HEK293 (cell line): Measurements from ENCODE around the gene SULT2B1.
A peak's percentile ranks its signal among the peaks of the same experiment; 100 is the strongest.

Experiments used
- GFI1B ChIP-seq: fragments of 450-650 bp; formaldehyde crosslinking; IDR thresholded peaks from 2 replicates; pipeline ENCODE4 v1.5.1; 2016; ENCODE audit warnings: missing biosample characterization, missing genetic modification characterization
- KLF16 ChIP-seq: fragments of 450-650 bp; formaldehyde crosslinking; IDR thresholded peaks from 2 replicates; pipeline ENCODE4 v1.5.1; 2017; ENCODE audit warnings: missing biosample characterization, missing genetic modification characterization
- KLF8 ChIP-seq: fragments of 450-650 bp; formaldehyde crosslinking; IDR thresholded peaks from 2 replicates; pipeline ENCODE4 v1.5.1; 2016; ENCODE audit warnings: missing biosample characterization, missing genetic modification characterization
- SALL2 ChIP-seq: fragments of 450-650 bp; formaldehyde crosslinking; IDR thresholded peaks from 2 replicates; pipeline ENCODE4 v1.5.0; 2017; ENCODE audit warnings: missing biosample characterization, mild to moderate bottlenecking, missing genetic modification characterization, borderline replicate concordance
- SCRT2 ChIP-seq: fragments of 450-650 bp; formaldehyde crosslinking; IDR thresholded peaks from 2 replicates; pipeline ENCODE4 v1.5.1; 2016; ENCODE audit warnings: missing biosample characterization, missing genetic modification characterization
- SP3 ChIP-seq: fragments of 450-650 bp; formaldehyde crosslinking; IDR thresholded peaks from 2 replicates; pipeline ENCODE4 v1.5.1; 2016; ENCODE audit warnings: missing biosample characterization, missing genetic modification characterization
- ZBTB8A ChIP-seq: fragments of 450-650 bp; formaldehyde crosslinking; IDR thresholded peaks from 2 replicates; pipeline ENCODE4 v1.5.1; 2016; ENCODE audit warnings: missing biosample characterization, missing genetic modification characterization
- ZFHX2 ChIP-seq: fragments of 450-650 bp; formaldehyde crosslinking; conservative IDR thresholded peaks from 2 replicates; pipeline ENCODE4 v1.5.1; 2016; ENCODE audit warnings: missing biosample characterization, missing genetic modification characterization
- ZNF174 ChIP-seq: fragments of 450-650 bp; formaldehyde crosslinking; IDR thresholded peaks from 2 replicates; pipeline ENCODE4 v1.5.0; 2017; ENCODE audit warnings: missing biosample characterization, mild to moderate bottlenecking, missing genetic modification characterization
- ZNF175 ChIP-seq: fragments of 450-650 bp; formaldehyde crosslinking; IDR thresholded peaks from 2 replicates; pipeline ENCODE4 v1.5.1; 2016; ENCODE audit warnings: missing biosample characterization, missing genetic modification characterization
- ZNF2 ChIP-seq: fragments of 450-650 bp; formaldehyde crosslinking; IDR thresholded peaks from 2 replicates; pipeline ENCODE4 v1.5.1; 2016; ENCODE audit warnings: missing biosample characterization, missing genetic modification characterization
- ZNF202 ChIP-seq: fragments of 450-650 bp; formaldehyde crosslinking; IDR thresholded peaks from 2 replicates; pipeline ENCODE4 v1.5.1; 2016; ENCODE audit warnings: missing biosample characterization, missing genetic modification characterization, borderline replicate concordance
- ZNF266 ChIP-seq: fragments of 450-650 bp; formaldehyde crosslinking; IDR thresholded peaks from 2 replicates; pipeline ENCODE4 v1.5.1; 2016; ENCODE audit warnings: missing biosample characterization, missing genetic modification characterization, low read depth
- ZNF311 ChIP-seq: fragments of 450-650 bp; formaldehyde crosslinking; IDR thresholded peaks from 2 replicates; pipeline ENCODE4 v1.5.1; 2017; ENCODE audit warnings: missing biosample characterization, missing genetic modification characterization, borderline replicate concordance
- ZNF404 ChIP-seq: fragments of 450-650 bp; formaldehyde crosslinking; IDR thresholded peaks from 2 replicates; pipeline ENCODE4 v1.5.1; 2017; ENCODE audit warnings: missing biosample characterization, missing genetic modification characterization
- ZNF521 ChIP-seq: fragments of 450-650 bp; formaldehyde crosslinking; IDR thresholded peaks from 2 replicates; pipeline ENCODE4 v1.5.1; 2017; ENCODE audit warnings: missing biosample characterization, mild to moderate bottlenecking, missing genetic modification characterization
- ZNF530 ChIP-seq: fragments of 450-650 bp; formaldehyde crosslinking; IDR thresholded peaks from 2 replicates; pipeline ENCODE4 v1.5.1; 2016; ENCODE audit warnings: low read depth, missing biosample characterization, missing genetic modification characterization
- ZNF585B ChIP-seq: fragments of 450-650 bp; formaldehyde crosslinking; IDR thresholded peaks from 2 replicates; pipeline ENCODE4 v1.5.1; 2016; ENCODE audit warnings: missing biosample characterization, missing genetic modification characterization
- ZNF623 ChIP-seq: fragments of 450-650 bp; formaldehyde crosslinking; IDR thresholded peaks from 2 replicates; pipeline ENCODE4 v1.5.1; 2016; ENCODE audit warnings: missing biosample characterization, missing genetic modification characterization
- ZNF626 ChIP-seq: fragments of 450-650 bp; sonication (Bioruptor Pico); formaldehyde crosslinking; IDR thresholded peaks from 2 replicates; pipeline ENCODE4 v1.5.1; 2018; ENCODE audit warnings: missing biosample characterization, missing genetic modification characterization, inconsistent platforms
- ZNF658 ChIP-seq: fragments of 450-650 bp; formaldehyde crosslinking; IDR thresholded peaks from 2 replicates; pipeline ENCODE4; 2016; ENCODE audit warnings: missing biosample characterization, missing genetic modification characterization
- ZNF670 ChIP-seq: fragments of 450-650 bp; formaldehyde crosslinking; IDR thresholded peaks from 2 replicates; pipeline ENCODE4 v1.5.1; 2016; ENCODE audit warnings: missing biosample characterization, missing genetic modification characterization, low read depth
- ZNF792 ChIP-seq: fragments of 450-650 bp; formaldehyde crosslinking; IDR thresholded peaks from 2 replicates; pipeline ENCODE4 v1.5.1; 2016; ENCODE audit warnings: missing biosample characterization, missing genetic modification characterization
- ZNF843 ChIP-seq: fragments of 450-650 bp; formaldehyde crosslinking; IDR thresholded peaks from 2 replicates; pipeline ENCODE4 v1.5.1; 2016; ENCODE audit warnings: missing biosample characterization, missing genetic modification characterization
- ZSCAN23 ChIP-seq: fragments of 450-650 bp; formaldehyde crosslinking; IDR thresholded peaks from 2 replicates; pipeline ENCODE4 v1.5.1; 2016; ENCODE audit warnings: missing biosample characterization, missing genetic modification characterization
- TF ChIP-seq, protein P1 (sequence below): fragments of 450-650 bp; formaldehyde crosslinking; IDR thresholded peaks from 2 replicates; pipeline ENCODE4 v1.5.1; 2016; ENCODE audit warnings: missing biosample characterization, missing genetic modification characterization
- TF ChIP-seq, protein P2 (sequence below): fragments of 450-650 bp; formaldehyde crosslinking; IDR thresholded peaks from 2 replicates; pipeline ENCODE4 v1.5.1; 2016; ENCODE audit warnings: missing biosample characterization, missing genetic modification characterization
- TF ChIP-seq, protein P3 (sequence below): fragments of 450-650 bp; formaldehyde crosslinking; IDR thresholded peaks from 2 replicates; pipeline ENCODE4 v1.5.1; 2017; ENCODE audit warnings: missing biosample characterization, missing genetic modification characterization
- TF ChIP-seq, protein P4 (sequence below): fragments of 450-650 bp; formaldehyde crosslinking; IDR thresholded peaks from 2 replicates; pipeline ENCODE4 v1.5.1; 2016; ENCODE audit warnings: missing biosample characterization, missing genetic modification characterization
- TF ChIP-seq, protein P5 (sequence below): fragments of 450-650 bp; formaldehyde crosslinking; conservative IDR thresholded peaks from 2 replicates; pipeline ENCODE4 v1.5.1; 2016; ENCODE audit warnings: low read depth, missing biosample characterization, missing genetic modification characterization

The SULT2B1 gene

DNA sequence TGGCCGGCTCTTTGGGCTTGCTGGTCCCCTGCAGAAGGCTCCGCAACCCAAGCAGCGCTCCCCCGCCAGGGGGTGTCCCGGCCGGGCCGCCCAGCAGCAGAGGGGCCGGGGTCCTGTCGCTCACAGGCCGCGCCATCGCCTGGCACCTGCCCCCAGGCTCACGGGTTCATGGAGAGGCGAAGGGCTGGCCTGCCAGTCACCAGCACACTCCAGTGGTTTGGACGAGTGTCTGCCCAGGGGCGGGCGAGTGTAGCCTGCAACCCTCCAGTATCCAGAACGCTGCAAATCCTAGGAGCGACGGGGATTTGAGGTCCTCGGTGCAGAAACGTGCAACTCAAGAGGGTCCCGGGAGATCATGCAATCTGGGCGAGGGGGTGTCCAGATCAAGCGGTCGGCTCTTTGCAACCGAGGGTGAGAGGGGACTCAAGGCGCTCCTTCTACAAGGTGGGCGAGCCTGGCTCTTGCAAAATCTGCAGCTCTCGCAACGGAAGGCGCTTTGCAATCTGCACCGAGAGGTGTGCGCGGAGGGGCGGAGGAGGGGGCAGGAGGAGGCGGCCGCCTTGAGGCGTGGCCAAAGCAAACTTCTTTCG, 85.0 kb downstream of the SULT2B1 start, which contains the start of gene DBP (continued):
- TF ChIP-seq, protein P1, sequence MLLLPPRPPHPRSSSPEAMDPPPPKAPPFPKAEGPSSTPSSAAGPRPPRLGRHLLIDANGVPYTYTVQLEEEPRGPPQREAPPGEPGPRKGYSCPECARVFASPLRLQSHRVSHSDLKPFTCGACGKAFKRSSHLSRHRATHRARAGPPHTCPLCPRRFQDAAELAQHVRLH (tag by site-specific recombination): no peak
- TF ChIP-seq GFI1B (no peak; the same call in 1 of the 2 replicates), ZNF266 (tag by site-specific recombination) (no peak), ZFHX2 (tag by site-specific recombination) (peak; percentile 75), ZNF843 (tag by site-specific recombination) (no peak), ZNF670 (no peak), ZNF626 (tag by site-specific recombination) (no peak), ZNF792 (tag by site-specific recombination) (no peak), SP3 (tag by site-specific recombination) (no peak), ZNF311 (tag by site-specific recombination) (no peak), ZNF202 (no peak), SCRT2 (tag by site-specific recombination) (no peak), ZNF530 (tag by site-specific recombination) (no peak), KLF8 (tag by site-specific recombination) (no peak; the same call in 1 of the 2 replicates), ZNF174 (tag by site-specific recombination) (no peak), ZSCAN23 (tag by site-specific recombination) (no peak), ZNF175 (tag by site-specific recombination) (no peak), ZNF623 (tag by site-specific recombination) (no peak), ZNF2 (peak; percentile 33; the same call in 1 of the 2 replicates), ZNF585B (tag by site-specific recombination) (no peak), SALL2 (tag by site-specific recombination) (no peak), KLF16 (tag by site-specific recombination) (no peak), ZNF521 (no peak), ZNF404 (no peak), ZBTB8A (tag by site-specific recombination) (no peak), ZNF658 (no peak)
- TF ChIP-seq, protein P2, sequence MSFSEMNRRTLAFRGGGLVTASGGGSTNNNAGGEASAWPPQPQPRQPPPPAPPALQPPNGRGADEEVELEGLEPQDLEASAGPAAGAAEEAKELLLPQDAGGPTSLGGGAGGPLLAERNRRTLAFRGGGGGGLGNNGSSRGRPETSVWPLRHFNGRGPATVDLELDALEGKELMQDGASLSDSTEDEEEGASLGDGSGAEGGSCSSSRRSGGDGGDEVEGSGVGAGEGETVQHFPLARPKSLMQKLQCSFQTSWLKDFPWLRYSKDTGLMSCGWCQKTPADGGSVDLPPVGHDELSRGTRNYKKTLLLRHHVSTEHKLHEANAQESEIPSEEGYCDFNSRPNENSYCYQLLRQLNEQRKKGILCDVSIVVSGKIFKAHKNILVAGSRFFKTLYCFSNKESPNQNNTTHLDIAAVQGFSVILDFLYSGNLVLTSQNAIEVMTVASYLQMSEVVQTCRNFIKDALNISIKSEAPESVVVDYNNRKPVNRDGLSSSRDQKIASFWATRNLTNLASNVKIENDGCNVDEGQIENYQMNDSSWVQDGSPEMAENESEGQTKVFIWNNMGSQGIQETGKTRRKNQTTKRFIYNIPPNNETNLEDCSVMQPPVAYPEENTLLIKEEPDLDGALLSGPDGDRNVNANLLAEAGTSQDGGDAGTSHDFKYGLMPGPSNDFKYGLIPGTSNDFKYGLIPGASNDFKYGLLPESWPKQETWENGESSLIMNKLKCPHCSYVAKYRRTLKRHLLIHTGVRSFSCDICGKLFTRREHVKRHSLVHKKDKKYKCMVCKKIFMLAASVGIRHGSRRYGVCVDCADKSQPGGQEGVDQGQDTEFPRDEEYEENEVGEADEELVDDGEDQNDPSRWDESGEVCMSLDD (tag by site-specific recombination): no peak
- TF ChIP-seq, protein P3, sequence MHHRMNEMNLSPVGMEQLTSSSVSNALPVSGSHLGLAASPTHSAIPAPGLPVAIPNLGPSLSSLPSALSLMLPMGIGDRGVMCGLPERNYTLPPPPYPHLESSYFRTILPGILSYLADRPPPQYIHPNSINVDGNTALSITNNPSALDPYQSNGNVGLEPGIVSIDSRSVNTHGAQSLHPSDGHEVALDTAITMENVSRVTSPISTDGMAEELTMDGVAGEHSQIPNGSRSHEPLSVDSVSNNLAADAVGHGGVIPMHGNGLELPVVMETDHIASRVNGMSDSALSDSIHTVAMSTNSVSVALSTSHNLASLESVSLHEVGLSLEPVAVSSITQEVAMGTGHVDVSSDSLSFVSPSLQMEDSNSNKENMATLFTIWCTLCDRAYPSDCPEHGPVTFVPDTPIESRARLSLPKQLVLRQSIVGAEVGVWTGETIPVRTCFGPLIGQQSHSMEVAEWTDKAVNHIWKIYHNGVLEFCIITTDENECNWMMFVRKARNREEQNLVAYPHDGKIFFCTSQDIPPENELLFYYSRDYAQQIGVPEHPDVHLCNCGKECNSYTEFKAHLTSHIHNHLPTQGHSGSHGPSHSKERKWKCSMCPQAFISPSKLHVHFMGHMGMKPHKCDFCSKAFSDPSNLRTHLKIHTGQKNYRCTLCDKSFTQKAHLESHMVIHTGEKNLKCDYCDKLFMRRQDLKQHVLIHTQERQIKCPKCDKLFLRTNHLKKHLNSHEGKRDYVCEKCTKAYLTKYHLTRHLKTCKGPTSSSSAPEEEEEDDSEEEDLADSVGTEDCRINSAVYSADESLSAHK (tag by site-specific recombination): 0 out of 2 replicates have a peak, but pooled peaks have one; percentile 11
- TF ChIP-seq, protein P4, sequence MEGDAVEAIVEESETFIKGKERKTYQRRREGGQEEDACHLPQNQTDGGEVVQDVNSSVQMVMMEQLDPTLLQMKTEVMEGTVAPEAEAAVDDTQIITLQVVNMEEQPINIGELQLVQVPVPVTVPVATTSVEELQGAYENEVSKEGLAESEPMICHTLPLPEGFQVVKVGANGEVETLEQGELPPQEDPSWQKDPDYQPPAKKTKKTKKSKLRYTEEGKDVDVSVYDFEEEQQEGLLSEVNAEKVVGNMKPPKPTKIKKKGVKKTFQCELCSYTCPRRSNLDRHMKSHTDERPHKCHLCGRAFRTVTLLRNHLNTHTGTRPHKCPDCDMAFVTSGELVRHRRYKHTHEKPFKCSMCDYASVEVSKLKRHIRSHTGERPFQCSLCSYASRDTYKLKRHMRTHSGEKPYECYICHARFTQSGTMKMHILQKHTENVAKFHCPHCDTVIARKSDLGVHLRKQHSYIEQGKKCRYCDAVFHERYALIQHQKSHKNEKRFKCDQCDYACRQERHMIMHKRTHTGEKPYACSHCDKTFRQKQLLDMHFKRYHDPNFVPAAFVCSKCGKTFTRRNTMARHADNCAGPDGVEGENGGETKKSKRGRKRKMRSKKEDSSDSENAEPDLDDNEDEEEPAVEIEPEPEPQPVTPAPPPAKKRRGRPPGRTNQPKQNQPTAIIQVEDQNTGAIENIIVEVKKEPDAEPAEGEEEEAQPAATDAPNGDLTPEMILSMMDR (tag by site-specific recombination): peak; percentile 50
- TF ChIP-seq, protein P5, sequence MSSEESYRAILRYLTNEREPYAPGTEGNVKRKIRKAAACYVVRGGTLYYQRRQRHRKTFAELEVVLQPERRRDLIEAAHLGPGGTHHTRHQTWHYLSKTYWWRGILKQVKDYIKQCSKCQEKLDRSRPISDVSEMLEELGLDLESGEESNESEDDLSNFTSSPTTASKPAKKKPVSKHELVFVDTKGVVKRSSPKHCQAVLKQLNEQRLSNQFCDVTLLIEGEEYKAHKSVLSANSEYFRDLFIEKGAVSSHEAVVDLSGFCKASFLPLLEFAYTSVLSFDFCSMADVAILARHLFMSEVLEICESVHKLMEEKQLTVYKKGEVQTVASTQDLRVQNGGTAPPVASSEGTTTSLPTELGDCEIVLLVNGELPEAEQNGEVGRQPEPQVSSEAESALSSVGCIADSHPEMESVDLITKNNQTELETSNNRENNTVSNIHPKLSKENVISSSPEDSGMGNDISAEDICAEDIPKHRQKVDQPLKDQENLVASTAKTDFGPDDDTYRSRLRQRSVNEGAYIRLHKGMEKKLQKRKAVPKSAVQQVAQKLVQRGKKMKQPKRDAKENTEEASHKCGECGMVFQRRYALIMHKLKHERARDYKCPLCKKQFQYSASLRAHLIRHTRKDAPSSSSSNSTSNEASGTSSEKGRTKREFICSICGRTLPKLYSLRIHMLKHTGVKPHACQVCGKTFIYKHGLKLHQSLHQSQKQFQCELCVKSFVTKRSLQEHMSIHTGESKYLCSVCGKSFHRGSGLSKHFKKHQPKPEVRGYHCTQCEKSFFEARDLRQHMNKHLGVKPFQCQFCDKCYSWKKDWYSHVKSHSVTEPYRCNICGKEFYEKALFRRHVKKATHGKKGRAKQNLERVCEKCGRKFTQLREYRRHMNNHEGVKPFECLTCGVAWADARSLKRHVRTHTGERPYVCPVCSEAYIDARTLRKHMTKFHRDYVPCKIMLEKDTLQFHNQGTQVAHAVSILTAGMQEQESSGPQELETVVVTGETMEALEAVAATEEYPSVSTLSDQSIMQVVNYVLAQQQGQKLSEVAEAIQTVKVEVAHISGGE: no peak; the same call in 1 of the 2 replicates
